Measurements from ENCODE around the gene SEZ6.
A peak's percentile ranks its signal among the peaks of the same experiment; 100 is the strongest.

The SEZ6 gene

GRCh38 chr17:29005936-29006511, at the start of gene SEZ6:
Gene SEZ6, minus strand, starts transcription at chr17:29006033. Its CDS starts 164 bp downstream, at chr17:29005869.
- Histone ChIP-seq H3K36me3 (ENCODE audit: control insufficient read depth in 1 of 2, insufficient read depth in 2 of 2, low read length in 2 of 2) (no peaks in the 10 kb centered on the region), H3K4me3 (ENCODE audit: low read depth in 1 of 2, low read length in 2 of 2) (peak within 1 kb of the TSS in 1 of 2 donors; percentile 16), H3K4me1 (ENCODE audit: control insufficient read depth in 1 of 2, insufficient read depth in 2 of 2, low read length in 2 of 2) (peaks cover 0 to 13% of the 10 kb centered on the region in 2 donors), H3K9me3 (ENCODE audit: control insufficient read depth in 1 of 2, low read length in 2 of 2) (no peaks in the 10 kb centered on the region), H3K27me3 (ENCODE audit: low read depth, low read length) (peaks cover 39% of the 10 kb centered on the region), H3K27ac (ENCODE audit: low read length) (no peak within 1 kb of the TSS)

GRCh38 chr17:29054835-29055234, 49.0 kb upstream of the SEZ6 start:
- Histone ChIP-seq H3K27me3 (ENCODE audit: low read depth, low read length) (no peaks in the 10 kb centered on the region), H3K9me3 (ENCODE audit: control insufficient read depth in 1 of 2, low read length in 2 of 2) (no peaks in the 10 kb centered on the region), H3K4me1 (ENCODE audit: control insufficient read depth in 1 of 2, insufficient read depth in 2 of 2, low read length in 2 of 2) (no peaks in the 10 kb centered on the region), H3K4me3 (ENCODE audit: low read depth in 1 of 2, low read length in 2 of 2) (no peak overlapping the region), H3K36me3 (ENCODE audit: control insufficient read depth in 1 of 2, insufficient read depth in 2 of 2, low read length in 2 of 2) (no peaks in the 10 kb centered on the region), H3K27ac (ENCODE audit: low read length) (no peak overlapping the region)

GRCh38 chr17:29051731-29052130, 45.9 kb upstream of the SEZ6 start:
- no peaks in the 10 kb centered on the region for H3K9me3 ChIP-seq (ENCODE audit: control insufficient read depth in 1 of 2, low read length in 2 of 2)
- H3K36me3 ChIP-seq (ENCODE audit: control insufficient read depth in 1 of 2, insufficient read depth in 2 of 2, low read length in 2 of 2) = no peaks in the 10 kb centered on the region
- no peaks in the 10 kb centered on the region for H3K27me3 ChIP-seq (ENCODE audit: low read depth, low read length)
- no peak overlapping the region for H3K4me3 ChIP-seq (ENCODE audit: low read depth in 1 of 2, low read length in 2 of 2)
- H3K4me1 ChIP-seq (ENCODE audit: control insufficient read depth in 1 of 2, insufficient read depth in 2 of 2, low read length in 2 of 2) = no peaks in the 10 kb centered on the region
- H3K27ac ChIP-seq (ENCODE audit: low read length) = no peak overlapping the region

GRCh38 chr17:29051194-29051593, 45.4 kb upstream of the SEZ6 start:
- Histone ChIP-seq H3K4me1 (ENCODE audit: control insufficient read depth in 1 of 2, insufficient read depth in 2 of 2, low read length in 2 of 2) (no peaks in the 10 kb centered on the region), H3K36me3 (ENCODE audit: control insufficient read depth in 1 of 2, insufficient read depth in 2 of 2, low read length in 2 of 2) (no peaks in the 10 kb centered on the region), H3K27ac (ENCODE audit: low read length) (no peak overlapping the region)

GRCh38 chr17:29050176-29050575, 44.3 kb upstream of the SEZ6 start:
- Histone ChIP-seq H3K27me3 (ENCODE audit: low read depth, low read length) (no peaks in the 10 kb centered on the region), H3K27ac (ENCODE audit: low read length) (no peak overlapping the region), H3K36me3 (ENCODE audit: control insufficient read depth in 1 of 2, insufficient read depth in 2 of 2, low read length in 2 of 2) (no peaks in the 10 kb centered on the region), H3K4me3 (ENCODE audit: low read depth in 1 of 2, low read length in 2 of 2) (no peak overlapping the region), H3K4me1 (ENCODE audit: control insufficient read depth in 1 of 2, insufficient read depth in 2 of 2, low read length in 2 of 2) (no peaks in the 10 kb centered on the region), H3K9me3 (ENCODE audit: control insufficient read depth in 1 of 2, low read length in 2 of 2) (no peaks in the 10 kb centered on the region)

More at GRCh38 chr17:29051194-29051593, 45.4 kb upstream of the SEZ6 start:
- H3K4me3 ChIP-seq (ENCODE audit: low read depth in 1 of 2, low read length in 2 of 2) = no peak overlapping the region
- H3K9me3 ChIP-seq (ENCODE audit: control insufficient read depth in 1 of 2, low read length in 2 of 2) = no peaks in the 10 kb centered on the region
- no peaks in the 10 kb centered on the region for H3K27me3 ChIP-seq (ENCODE audit: low read depth, low read length)

- H3K27ac ChIP-seq (ENCODE audit: low read length) = no peak overlapping the region
- H3K36me3 ChIP-seq (ENCODE audit: control insufficient read depth in 1 of 2, insufficient read depth in 2 of 2, low read length in 2 of 2) = no peaks in the 10 kb centered on the region
- H3K9me3 ChIP-seq (ENCODE audit: control insufficient read depth in 1 of 2, low read length in 2 of 2) = no peaks in the 10 kb centered on the region
- H3K4me1 ChIP-seq (ENCODE audit: control insufficient read depth in 1 of 2, insufficient read depth in 2 of 2, low read length in 2 of 2) = no peaks in the 10 kb centered on the region
- no peaks in the 10 kb centered on the region for H3K27me3 ChIP-seq (ENCODE audit: low read depth, low read length)
- H3K4me3 ChIP-seq (ENCODE audit: low read depth in 1 of 2, low read length in 2 of 2) = no peak overlapping the region
These were observed 43.8 kb upstream of the SEZ6 start for GRCh38 chr17:29049541-29050145.

GRCh38 chr17:29048440-29049368, 42.9 kb upstream of the SEZ6 start:
- H3K9me3 ChIP-seq (ENCODE audit: control insufficient read depth in 1 of 2, low read length in 2 of 2) = no peaks in the 10 kb centered on the region
- H3K27me3 ChIP-seq (ENCODE audit: low read depth, low read length) = no peaks in the 10 kb centered on the region
- H3K36me3 ChIP-seq (ENCODE audit: control insufficient read depth in 1 of 2, insufficient read depth in 2 of 2, low read length in 2 of 2) = no peaks in the 10 kb centered on the region
- H3K4me1 ChIP-seq (ENCODE audit: control insufficient read depth in 1 of 2, insufficient read depth in 2 of 2, low read length in 2 of 2) = no peaks in the 10 kb centered on the region
- H3K27ac ChIP-seq (ENCODE audit: low read length) = no peak overlapping the region
- H3K4me3 ChIP-seq (ENCODE audit: low read depth in 1 of 2, low read length in 2 of 2) = no peak overlapping the region

GRCh38 chr17:29046473-29046839, 40.6 kb upstream of the SEZ6 start:
- Histone ChIP-seq H3K4me1 (ENCODE audit: control insufficient read depth in 1 of 2, insufficient read depth in 2 of 2, low read length in 2 of 2) (no peaks in the 10 kb centered on the region), H3K27ac (ENCODE audit: low read length) (no peak overlapping the region), H3K36me3 (ENCODE audit: control insufficient read depth in 1 of 2, insufficient read depth in 2 of 2, low read length in 2 of 2) (no peaks in the 10 kb centered on the region), H3K4me3 (ENCODE audit: low read depth in 1 of 2, low read length in 2 of 2) (no peak overlapping the region), H3K27me3 (ENCODE audit: low read depth, low read length) (no peaks in the 10 kb centered on the region), H3K9me3 (ENCODE audit: control insufficient read depth in 1 of 2, low read length in 2 of 2) (no peaks in the 10 kb centered on the region)

- Histone ChIP-seq H3K27ac (ENCODE audit: low read length) (no peak overlapping the region), H3K27me3 (ENCODE audit: low read depth, low read length) (no peaks in the 10 kb centered on the region), H3K9me3 (ENCODE audit: control insufficient read depth in 1 of 2, low read length in 2 of 2) (no peaks in the 10 kb centered on the region), H3K4me1 (ENCODE audit: control insufficient read depth in 1 of 2, insufficient read depth in 2 of 2, low read length in 2 of 2) (no peaks in the 10 kb centered on the region), H3K36me3 (ENCODE audit: control insufficient read depth in 1 of 2, insufficient read depth in 2 of 2, low read length in 2 of 2) (no peaks in the 10 kb centered on the region), H3K4me3 (ENCODE audit: low read depth in 1 of 2, low read length in 2 of 2) (no peak overlapping the region)
These were observed 40.1 kb upstream of the SEZ6 start for GRCh38 chr17:29045734-29046472.

- no peaks in the 10 kb centered on the region for H3K4me1 ChIP-seq (ENCODE audit: control insufficient read depth in 1 of 2, insufficient read depth in 2 of 2, low read length in 2 of 2)
- H3K4me3 ChIP-seq (ENCODE audit: low read depth in 1 of 2, low read length in 2 of 2) = no peak overlapping the region
- no peaks in the 10 kb centered on the region for H3K27me3 ChIP-seq (ENCODE audit: low read depth, low read length)
- no peaks in the 10 kb centered on the region for H3K36me3 ChIP-seq (ENCODE audit: control insufficient read depth in 1 of 2, insufficient read depth in 2 of 2, low read length in 2 of 2)
- H3K27ac ChIP-seq (ENCODE audit: low read length) = no peak overlapping the region
- H3K9me3 ChIP-seq (ENCODE audit: control insufficient read depth in 1 of 2, low read length in 2 of 2) = no peaks in the 10 kb centered on the region
These were observed 39.2 kb upstream of the SEZ6 start for GRCh38 chr17:29045026-29045425.

- Histone ChIP-seq H3K27ac (ENCODE audit: low read length) (no peak overlapping the region), H3K36me3 (ENCODE audit: control insufficient read depth in 1 of 2, insufficient read depth in 2 of 2, low read length in 2 of 2) (no peaks in the 10 kb centered on the region), H3K9me3 (ENCODE audit: control insufficient read depth in 1 of 2, low read length in 2 of 2) (no peaks in the 10 kb centered on the region), H3K27me3 (ENCODE audit: low read depth, low read length) (no peaks in the 10 kb centered on the region), H3K4me1 (ENCODE audit: control insufficient read depth in 1 of 2, insufficient read depth in 2 of 2, low read length in 2 of 2) (no peaks in the 10 kb centered on the region), H3K4me3 (ENCODE audit: low read depth in 1 of 2, low read length in 2 of 2) (no peak overlapping the region)
These were observed 37.8 kb upstream of the SEZ6 start for GRCh38 chr17:29043539-29044145.

Measured in muscle layer of duodenum (tissue), 2 donors.